Renal pelvis (tissue), 12 donors: ENCODE results near the gene ZNF714. TPM values are rescaled to one million over a fixed set of nuclear protein-coding genes. Genes with fewer than 3 reads are reported as not detected.

Experiments
- DNase-seq: peaks from one replicate; pipeline ENCODE4 v3.0.0-alpha.2; 2013
- long read RNA-seq, 16 experiments: transcript quantifications; one replicate each; lab custom pipeline, GENCODE V29; 2026
- polyA plus RNA-seq, 3 donors: library from polyadenylated mRNA; unstranded; fragments of 120-200 nt; gene quantifications; one replicate each; pipeline ENCODE4 v1.2.1, GENCODE V29; 2013; ENCODE audit not compliant: insufficient read length in 3 of 3

Gene ZNF714
- 10 to 100 TPM; 13.1 to 17.7 (median 13.6) TPM for polyA plus RNA-seq
- long read RNA-seq, donor 1, full-length matches to known transcripts = 1 of 1 reads
- long read RNA-seq, donor 1, partial matches to known transcripts = 0 of 1 reads
- long read RNA-seq, donor 1, other reads (novel, unspliced or antisense) = 0 of 1 reads
- long read RNA-seq, donor 2, partial matches to known transcripts = 0 of 2 reads
- long read RNA-seq, donor 2, other reads (novel, unspliced or antisense) = 0 of 2 reads
- long read RNA-seq, donor 3, partial matches to known transcripts = 0 of 1 reads
- long read RNA-seq, donor 3, other reads (novel, unspliced or antisense) = 0 of 1 reads
- long read RNA-seq, donor 4 = 0 reads
- long read RNA-seq, donor 5, full-length matches to known transcripts = 1 of 1 reads
- long read RNA-seq, donor 5, partial matches to known transcripts = 0 of 1 reads
- long read RNA-seq, donor 5, other reads (novel, unspliced or antisense) = 0 of 1 reads
- long read RNA-seq, donor 6, full-length matches to known transcripts = 2 of 2 reads
- long read RNA-seq, donor 6, partial matches to known transcripts = 0 of 2 reads
- long read RNA-seq, donor 6, other reads (novel, unspliced or antisense) = 0 of 2 reads
- long read RNA-seq, donor 7 = 0 reads
- long read RNA-seq, donor 8, full-length matches to known transcripts = 2 of 2 reads
- long read RNA-seq, donor 8, partial matches to known transcripts = 0 of 2 reads
- long read RNA-seq, donor 8, other reads (novel, unspliced or antisense) = 0 of 2 reads
- long read RNA-seq, donor 9 = 0 reads
- long read RNA-seq, donor 10 = 0 reads
- long read RNA-seq, donor 11 = 0 reads
- long read RNA-seq, donor 12, partial matches to known transcripts = 6 of 6 reads
- long read RNA-seq, donor 12, other reads (novel, unspliced or antisense) = 0 of 6 reads
- long read RNA-seq, donor 13 = 0 reads
- long read RNA-seq, donor 14 = 0 reads
- long read RNA-seq, donor 15 = 0 reads
- long read RNA-seq, donor 16, partial matches to known transcripts = 0 of 1 reads
- long read RNA-seq, donor 16, other reads (novel, unspliced or antisense) = 0 of 1 reads

DNA sequence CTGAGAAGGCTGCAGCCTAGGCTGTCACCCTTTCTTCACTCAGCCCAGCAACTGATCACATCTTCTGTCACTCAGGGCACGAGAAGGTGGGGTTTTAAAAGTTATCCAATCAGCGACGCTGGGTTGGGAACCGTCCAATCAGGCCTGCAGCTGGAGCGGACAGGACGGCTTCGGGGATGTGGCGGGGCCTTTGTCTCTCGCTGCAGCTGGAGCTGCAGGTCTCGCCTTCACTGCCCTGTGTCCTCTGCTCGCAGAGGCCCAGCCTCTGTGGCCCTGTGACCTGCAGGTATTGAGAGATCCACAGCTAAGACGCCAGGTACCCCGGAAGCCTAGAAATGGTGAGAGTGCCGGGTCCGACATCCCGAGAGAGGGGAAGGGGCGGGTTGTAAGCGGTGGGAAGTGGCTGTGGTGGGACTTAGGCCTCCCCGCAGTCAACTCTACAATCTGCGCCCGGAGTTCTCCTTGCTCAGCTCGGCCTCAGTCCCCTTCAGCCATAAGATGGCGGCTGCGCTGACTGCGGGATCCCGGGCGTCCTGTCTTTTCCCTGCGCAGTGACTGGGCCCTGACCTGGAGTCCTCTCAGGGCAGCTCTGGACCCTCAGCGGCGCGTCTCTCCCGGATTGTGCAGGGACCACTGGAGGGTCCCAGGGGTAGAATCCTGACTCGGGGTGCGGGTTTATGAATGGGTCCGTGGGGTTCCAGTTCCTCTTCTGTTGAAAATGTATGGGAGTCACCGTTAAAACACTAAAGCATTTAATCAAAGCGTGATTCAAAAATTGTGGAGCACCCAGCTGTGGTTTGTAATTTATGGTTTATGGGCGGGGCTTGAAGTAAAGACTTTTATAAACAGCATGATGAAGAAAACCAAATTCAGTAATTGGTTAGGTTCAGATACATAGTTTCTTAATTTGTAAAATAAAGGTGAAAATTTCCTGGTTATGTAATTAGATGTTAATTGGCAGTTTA is at the start of gene ZNF714:
Gene ZNF714 (plus strand): TSS at position 193 of the 965 bp plus-strand sequence. CDS start 16,066 bp downstream, outside the sequence.
- peak; percentile 97 for DNase-seq

DNA sequence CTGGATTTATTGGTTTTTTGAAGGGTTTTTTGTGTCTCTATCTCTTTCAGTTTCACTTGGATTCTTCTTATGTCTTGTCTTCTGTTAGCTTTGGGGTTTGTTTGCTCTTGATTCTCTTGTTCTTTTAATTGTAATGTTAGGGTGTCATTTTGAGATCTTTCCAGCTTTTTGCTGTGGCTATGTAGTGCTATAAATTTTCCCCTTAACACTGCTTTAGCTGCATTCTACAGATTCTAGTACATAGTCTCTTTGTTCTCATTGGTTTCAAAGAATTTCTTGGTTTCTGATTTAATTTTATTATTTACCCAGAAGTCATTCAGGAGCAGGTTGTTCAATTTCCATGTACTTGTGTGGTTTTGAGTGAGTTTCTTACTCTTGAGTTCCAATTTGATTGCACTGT is 37.0 kb upstream of the ZNF714 start:
- DNase-seq = no peak

DNA sequence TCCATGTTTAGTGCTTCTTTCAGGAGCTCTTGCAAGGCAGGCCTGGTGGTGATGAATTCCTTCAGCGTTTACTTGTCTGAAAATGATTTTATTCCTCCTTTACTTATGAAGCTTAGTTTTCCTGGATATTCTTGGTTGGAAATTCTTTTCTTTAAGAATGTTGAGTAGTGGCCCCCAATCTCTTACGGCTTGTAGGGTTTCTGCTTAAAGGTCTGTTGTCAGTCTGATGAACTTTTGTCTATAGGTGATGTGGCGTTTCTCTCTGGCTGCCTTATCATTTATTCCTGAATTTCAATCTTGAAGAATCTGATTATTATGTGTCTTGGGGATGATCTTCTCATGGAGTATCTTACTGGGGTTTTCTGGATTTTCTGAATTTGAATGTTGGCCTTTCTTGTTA is 35.5 kb upstream of the ZNF714 start:
- DNase-seq = no peak

DNA sequence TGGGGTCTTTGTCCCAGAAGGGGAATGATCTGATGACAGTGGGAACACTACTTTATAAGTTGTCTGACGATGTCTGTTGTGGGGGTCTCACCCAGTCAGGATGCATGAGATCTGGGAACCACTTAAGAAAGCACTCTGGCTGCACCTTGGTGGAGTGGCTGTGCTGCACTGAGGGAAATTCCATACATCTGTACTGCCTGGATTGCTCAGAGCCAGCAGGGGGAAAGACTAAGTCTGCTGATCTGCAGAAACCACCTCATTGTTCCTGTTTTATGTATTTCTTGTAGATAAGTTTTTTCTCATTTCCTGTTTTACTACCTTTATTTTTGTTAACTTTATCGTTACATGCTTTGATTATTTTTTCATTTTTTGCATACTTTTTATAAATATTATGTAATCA is 34.3 kb upstream of the ZNF714 start:
- no peak for DNase-seq

DNA sequence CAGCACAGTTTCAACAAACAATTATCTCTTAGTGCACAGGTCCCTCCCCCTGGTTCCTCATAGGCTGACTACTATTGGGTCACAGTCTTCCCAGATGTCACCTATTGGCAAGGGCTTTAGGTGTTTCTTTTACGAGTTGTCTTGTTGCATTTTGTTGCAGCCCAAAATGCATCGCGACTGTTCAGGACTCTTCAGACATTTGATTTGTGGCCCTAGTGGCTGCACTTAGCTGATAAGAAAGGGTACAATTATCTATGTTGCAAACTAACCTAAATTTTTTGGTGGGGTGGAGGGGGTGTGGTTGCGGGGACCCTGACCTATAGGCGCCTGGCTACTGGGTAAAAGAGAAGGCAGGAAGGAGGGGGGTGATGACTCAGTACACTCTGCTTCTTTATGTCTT is 29.1 kb upstream of the ZNF714 start:
- DNase-seq = no peak

DNA sequence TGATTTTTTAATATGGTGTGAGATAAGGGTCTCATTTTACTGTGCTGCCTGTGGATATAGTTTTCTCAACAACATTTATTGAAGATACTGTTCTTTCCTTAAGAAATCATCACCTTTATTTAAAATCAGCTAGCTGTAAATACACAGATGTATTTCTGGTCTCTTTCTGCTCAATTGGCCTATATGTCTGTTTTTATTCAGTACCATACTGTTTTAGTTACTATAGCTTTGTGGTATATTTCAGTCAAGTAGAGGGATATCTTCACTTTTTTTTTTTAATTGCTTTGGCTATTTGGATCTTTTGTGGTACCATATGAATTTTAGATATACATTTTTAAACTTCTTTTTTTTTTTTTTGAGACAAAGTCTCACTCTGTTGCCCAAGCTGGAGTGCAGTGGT is 16.7 kb upstream of the ZNF714 start:
- no peak for DNase-seq

DNA sequence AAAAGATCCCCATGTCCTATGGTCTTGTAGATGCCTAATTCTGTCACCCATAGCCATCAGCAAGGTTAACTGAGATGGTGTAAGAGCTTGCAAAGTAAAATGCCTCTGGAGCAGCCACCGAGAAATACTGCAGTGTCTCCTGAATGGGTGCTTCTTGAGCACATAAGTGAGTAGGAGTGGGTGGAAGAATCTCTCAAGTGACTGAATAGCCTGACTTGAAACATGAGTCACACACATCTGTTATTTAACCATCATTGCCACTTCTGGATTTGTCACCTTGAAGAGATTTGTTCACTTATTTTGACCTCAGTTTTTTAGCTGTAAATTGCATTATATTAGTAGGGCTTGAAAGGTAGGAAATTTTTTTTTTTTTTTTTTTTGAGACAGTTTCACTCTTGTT is 2.3 kb downstream of the ZNF714 start:
- no peak for DNase-seq

DNA sequence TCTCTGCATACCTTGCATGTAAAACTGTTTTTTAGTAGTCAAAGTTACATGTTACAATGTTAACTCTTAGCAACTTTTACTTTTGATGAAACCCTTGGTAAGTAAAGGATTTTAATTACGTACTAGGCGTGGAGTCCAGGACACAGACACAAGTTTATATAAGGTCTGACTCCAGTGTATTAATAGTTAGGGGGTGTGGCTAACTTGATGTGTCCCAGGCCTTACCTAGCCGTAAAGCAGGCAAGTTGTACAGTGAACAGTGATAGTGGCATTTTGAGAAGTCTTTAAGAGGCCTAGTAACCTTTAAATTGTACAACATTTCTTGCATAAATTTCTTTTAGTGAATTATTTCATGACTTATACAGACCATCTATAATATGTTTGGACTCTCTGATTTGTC is 5.9 kb downstream of the ZNF714 start:
- no peak for DNase-seq

DNA sequence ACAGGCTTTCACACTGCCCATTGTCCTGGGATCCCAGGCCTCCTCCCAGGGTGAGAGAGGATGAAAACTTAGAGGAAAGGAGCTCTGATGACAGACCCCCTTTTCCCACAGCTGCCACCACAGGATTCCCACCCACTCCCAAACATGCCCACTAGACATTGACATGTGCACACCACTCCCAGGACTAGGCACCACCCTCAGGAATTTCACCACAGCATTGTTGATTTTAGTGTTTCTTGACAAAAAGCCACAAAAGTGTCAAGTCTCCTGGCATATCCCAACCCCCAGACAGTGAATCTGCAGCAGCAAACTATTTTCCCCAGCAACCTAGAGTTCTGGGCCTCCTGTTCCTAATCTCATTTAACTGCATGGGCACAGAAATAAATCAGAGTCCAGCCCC is 10.1 kb downstream of the ZNF714 start:
- DNase-seq = no peak

DNA sequence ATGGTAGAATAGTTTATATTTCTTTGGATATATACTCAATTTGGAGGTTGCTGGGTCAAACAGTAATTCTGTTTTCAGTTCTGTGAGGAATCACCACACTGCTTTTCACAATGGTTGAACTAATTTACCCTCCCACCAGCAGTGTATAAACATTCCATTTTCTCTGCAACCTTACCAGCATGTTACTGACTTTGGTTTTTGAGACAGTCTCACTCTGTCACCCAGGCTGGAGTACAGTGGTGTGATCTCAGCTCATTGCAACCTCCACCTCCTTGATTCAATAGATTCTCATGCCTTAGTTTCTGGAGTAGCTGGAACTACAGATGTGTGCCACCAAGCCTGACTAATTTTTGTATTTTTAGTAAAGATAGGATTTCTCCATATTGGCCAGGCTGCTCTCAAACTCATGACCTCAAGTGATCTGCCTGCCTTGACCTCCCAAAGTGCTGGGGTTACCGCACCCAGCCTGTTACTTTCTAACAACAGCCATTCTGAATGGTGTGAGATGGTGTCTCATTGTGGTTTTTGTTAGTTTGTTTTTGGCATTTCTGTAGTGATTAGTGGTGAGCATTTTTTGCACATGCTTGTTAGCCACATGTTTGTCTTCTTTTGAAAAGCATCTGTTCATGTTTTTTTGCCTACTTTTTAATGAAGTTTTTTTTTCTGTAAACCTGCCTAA is 12.5 kb downstream of the ZNF714 start:
- DNase-seq = no peak

DNA sequence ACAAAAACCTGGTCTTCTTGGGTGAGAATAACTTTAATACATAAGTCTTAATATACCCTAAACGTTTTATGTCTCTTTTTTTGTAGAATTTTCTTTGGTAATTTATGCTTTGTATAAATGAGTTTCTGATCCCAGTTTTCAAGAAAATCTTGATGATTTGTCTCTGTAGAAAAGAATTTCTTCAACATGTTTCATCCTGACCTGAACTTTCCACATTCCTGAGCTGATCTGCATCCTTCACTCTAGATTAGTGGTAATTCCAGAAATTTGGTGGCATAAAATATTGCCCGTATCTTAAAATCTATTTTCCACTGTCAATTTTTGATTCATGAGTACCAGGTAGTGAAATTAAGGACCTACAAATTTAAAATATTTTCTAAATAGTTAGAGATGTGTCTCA is 16.3 kb downstream of the ZNF714 start:
- DNase-seq = no peak

DNA sequence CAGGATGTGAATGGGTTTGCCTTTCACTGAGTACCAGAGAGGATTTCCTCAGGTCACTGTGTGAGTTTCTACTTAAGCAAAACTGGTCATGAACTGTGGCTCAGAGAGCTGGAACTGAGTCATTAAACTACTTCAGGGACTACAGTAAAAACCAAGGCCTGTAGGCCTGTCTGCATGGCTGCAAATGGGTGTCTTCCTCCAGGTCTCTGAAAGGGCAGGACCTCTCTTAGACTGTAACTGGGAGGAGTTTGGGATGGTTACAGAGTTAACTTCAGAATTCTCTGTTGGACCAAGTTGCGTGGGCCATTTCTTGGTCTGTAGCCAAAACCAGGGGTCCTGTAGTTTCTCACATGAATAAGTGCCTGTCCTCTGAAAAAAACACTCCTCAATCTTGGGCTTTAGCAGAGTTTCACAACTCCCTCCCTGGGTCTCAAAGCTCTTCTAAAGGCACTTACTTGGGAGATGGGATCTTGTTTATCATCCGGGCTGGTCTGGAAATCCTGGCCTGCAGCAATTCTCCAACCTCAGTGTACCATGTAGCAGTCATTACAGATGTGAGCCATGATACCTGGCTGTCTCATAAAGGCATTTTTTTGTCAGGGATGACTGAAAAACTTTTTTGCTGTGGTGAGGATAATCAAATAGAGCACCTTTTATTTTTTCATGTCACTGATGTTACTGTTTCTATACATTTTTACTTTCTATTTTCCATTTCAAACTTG is 19.7 kb downstream of the ZNF714 start:
- no peak for DNase-seq

DNA sequence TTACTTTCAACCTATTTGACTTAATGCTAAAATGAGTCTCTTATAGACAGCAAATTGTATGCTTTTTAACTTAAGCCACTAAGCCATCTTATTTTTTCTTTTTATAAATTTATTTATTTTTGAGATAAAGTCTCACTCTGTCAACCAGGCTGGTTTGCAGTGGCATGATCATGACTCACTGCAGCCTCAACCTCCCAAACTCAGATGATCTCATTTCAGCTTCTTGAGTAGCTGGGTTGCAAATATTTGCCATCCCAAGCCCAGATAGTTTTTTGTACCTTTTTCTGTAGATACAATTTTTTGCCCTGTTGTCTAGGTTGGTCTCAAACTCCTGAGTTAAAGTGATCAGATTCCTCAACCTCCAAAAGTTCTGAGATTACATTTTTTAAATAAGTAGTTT is 27.1 kb downstream of the ZNF714 start:
- no peak for DNase-seq

DNA sequence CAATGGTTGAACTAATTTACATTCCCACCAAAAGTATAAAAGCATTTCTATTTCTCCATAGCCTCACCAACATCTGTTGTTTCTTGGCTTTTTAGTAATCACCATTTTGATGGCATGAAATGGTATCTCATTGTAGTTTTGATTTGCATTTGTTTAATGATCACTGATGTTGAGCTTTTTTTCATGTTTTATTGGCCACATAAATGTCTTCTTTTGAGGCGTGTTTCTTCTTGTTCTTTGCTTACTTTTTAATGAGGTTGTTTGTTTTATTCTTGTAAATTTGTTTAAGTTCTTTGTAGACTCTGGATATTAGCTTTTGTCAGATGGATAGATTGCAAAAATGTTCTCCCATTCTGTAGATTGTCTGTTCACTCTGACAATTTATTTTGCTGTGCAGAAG is 28.2 kb downstream of the ZNF714 start:
- DNase-seq = no peak

DNA sequence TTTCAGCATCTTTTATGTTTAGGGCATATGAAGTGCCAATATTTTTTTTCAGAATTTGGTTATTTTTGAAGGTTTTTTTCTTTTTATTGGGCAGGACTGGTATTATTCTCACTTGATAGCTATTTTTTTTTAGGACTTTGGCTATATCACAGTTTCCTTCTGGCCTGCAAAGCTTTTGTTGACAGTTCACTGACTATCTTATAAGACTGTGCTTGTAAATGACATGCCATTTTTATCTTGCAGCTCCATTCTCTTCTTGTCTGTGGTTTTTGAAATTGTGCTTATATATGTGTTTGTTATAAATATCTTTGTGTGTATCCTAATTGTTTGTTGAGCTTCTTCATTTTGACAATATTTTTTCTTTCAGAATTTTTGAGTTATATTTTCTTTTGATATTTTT is 33.4 kb downstream of the ZNF714 start:
- DNase-seq = no peak

DNA sequence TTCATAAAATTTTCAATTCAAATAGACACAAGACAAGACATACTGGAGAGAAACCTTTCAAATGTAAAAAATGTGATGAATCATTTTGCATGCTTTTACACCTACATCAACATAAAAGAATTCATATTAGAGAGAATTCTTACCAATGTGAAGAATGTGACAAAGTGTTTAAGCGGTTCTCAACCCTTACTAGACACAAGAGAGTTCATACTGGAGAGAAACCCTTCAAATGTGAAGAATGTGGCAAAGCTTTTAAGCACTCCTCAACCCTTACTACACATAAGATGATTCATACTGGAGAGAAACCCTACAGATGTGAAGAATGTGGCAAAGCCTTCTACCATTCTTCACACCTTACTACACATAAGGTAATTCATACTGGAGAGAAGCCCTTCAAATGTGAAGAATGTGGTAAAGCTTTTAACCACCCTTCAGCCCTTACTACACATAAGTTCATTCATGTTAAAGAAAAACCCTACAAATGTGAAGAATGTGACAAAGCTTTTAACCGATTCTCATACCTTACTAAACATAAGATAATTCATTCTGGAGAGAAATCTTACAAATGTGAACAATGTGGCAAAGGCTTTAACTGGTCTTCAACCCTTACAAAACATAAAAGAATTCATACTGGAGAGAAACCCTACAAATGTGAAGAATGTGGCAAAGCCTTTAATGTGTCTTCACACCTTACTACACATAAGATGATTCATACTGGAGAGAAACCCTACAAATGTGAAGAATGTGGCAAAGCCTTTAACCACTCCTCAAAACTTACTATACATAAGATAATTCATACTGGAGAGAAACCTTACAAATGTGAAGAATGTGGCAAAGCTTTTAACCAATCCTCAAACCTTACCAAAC is 35.3 kb downstream of the ZNF714 start:
- no peak for DNase-seq

DNA sequence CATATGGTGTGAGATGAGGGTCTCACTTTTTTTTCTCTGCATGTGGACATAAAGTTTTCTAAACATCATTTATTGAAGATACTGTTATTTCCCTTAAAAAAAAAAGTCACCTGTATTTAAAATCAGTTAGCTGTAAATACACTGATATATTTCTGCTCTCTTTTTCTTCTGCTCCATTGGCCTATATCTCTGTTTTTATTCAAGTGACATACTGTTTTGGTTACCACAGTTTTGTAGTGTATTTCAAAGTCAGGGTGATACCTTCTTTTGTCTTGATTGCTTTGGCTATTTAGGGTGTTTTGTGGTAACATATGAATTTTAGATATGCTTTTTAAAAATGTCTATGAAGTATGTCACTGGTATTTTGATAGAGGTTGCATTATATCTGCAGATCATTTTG is 44.1 kb downstream of the ZNF714 start:
- DNase-seq = no peak

DNA sequence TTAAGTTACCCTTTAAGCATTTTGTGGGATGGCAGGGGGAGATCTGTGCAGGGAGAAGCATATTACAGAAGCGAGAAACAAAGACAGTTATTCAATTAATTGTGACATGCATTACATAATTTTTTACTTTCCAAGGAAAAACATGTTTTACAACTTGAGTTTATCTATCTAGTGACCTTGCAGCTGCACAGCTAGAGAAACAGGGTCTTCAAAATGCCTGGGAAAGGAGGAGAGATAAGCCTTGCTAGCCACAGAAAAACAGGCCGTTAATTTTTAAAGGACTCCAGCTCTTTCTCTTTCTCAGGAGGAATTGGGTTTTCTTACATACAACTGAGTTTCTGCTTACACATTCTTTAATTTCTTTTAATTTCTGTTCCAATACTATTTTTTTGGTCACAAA is 45.0 kb downstream of the ZNF714 start:
- DNase-seq = no peak

DNA sequence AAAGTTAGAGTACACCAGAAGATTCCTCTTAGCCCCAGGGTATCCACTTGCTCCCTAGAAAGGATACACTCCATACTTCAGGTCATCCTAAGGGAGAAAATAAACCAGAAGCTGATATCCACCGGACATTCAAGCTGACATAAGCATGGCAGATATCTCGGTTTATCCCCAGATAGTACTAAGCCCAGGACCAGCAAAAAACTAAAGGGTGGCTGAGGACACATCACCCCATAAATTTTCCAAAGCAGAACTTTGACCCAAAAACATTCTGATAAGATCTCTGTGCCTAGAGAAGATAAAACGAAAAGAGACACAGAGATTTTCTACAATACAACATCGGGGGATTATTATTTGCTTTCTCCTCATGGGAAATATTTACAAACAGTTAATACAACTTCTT is 45.9 kb downstream of the ZNF714 start:
- no peak for DNase-seq
